ENCODE data around the gene PEX14.
"Not testable (repeated sequence)": the region's sequence is repeated elsewhere in the genome, so short reads cannot be mapped to it uniquely, and the experiment has no call there.

PEX14 gene
- long read RNA-seq, transcript PEX14-201 (9 exons, 1,985 nt): major isoform, 36 of 53 reads
- long read RNA-seq, partial matches to known transcripts: 7 of 53 reads
- long read RNA-seq, other reads (novel, unspliced or antisense): 10 of 53 reads

- H3K27ac ChIP-seq (replicated peaks): peak within 1 kb of the TSS; percentile 72
- H3K27me3 ChIP-seq (ENCODE audit: insufficient read depth, poor library complexity, severe bottlenecking): no peaks in the 10 kb centered on the region
- peak within 1 kb of the TSS; percentile 99 for H3K4me3 ChIP-seq (replicated peaks; ENCODE audit: insufficient read depth, low read length)
- DNase-seq (ENCODE audit: low read depth in 1 of 2, low spot score in 1 of 2): peak; percentile 76 to 95
- TF ChIP-seq SPI1 (IDR thresholded peaks at IDR 0.05; ENCODE audit: borderline replicate concordance, low read depth): no peak
- TF ChIP-seq GABPA (IDR thresholded peaks at IDR 0.05; ENCODE audit: low read depth): no peak
- TF ChIP-seq, protein P1, sequence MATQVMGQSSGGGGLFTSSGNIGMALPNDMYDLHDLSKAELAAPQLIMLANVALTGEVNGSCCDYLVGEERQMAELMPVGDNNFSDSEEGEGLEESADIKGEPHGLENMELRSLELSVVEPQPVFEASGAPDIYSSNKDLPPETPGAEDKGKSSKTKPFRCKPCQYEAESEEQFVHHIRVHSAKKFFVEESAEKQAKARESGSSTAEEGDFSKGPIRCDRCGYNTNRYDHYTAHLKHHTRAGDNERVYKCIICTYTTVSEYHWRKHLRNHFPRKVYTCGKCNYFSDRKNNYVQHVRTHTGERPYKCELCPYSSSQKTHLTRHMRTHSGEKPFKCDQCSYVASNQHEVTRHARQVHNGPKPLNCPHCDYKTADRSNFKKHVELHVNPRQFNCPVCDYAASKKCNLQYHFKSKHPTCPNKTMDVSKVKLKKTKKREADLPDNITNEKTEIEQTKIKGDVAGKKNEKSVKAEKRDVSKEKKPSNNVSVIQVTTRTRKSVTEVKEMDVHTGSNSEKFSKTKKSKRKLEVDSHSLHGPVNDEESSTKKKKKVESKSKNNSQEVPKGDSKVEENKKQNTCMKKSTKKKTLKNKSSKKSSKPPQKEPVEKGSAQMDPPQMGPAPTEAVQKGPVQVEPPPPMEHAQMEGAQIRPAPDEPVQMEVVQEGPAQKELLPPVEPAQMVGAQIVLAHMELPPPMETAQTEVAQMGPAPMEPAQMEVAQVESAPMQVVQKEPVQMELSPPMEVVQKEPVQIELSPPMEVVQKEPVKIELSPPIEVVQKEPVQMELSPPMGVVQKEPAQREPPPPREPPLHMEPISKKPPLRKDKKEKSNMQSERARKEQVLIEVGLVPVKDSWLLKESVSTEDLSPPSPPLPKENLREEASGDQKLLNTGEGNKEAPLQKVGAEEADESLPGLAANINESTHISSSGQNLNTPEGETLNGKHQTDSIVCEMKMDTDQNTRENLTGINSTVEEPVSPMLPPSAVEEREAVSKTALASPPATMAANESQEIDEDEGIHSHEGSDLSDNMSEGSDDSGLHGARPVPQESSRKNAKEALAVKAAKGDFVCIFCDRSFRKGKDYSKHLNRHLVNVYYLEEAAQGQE (IDR thresholded peaks at IDR 0.05; ENCODE audit: insufficient replicate concordance, low read depth): peak; percentile 53
- TF ChIP-seq, protein P2, sequence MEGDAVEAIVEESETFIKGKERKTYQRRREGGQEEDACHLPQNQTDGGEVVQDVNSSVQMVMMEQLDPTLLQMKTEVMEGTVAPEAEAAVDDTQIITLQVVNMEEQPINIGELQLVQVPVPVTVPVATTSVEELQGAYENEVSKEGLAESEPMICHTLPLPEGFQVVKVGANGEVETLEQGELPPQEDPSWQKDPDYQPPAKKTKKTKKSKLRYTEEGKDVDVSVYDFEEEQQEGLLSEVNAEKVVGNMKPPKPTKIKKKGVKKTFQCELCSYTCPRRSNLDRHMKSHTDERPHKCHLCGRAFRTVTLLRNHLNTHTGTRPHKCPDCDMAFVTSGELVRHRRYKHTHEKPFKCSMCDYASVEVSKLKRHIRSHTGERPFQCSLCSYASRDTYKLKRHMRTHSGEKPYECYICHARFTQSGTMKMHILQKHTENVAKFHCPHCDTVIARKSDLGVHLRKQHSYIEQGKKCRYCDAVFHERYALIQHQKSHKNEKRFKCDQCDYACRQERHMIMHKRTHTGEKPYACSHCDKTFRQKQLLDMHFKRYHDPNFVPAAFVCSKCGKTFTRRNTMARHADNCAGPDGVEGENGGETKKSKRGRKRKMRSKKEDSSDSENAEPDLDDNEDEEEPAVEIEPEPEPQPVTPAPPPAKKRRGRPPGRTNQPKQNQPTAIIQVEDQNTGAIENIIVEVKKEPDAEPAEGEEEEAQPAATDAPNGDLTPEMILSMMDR (IDR thresholded peaks at IDR 0.05; ENCODE audit: insufficient read depth, low read length): no peak
- peak; percentile 84 for TF ChIP-seq POLR2AphosphoS5 (IDR thresholded peaks at IDR 0.05; ENCODE audit: low read depth)
Observed at GRCh38 chr1:10474613-10475507, at the start of gene PEX14. PEX14 (plus strand) TSS chr1:10474950; CDS start chr1:10474967, 17 bp downstream.

DNA sequence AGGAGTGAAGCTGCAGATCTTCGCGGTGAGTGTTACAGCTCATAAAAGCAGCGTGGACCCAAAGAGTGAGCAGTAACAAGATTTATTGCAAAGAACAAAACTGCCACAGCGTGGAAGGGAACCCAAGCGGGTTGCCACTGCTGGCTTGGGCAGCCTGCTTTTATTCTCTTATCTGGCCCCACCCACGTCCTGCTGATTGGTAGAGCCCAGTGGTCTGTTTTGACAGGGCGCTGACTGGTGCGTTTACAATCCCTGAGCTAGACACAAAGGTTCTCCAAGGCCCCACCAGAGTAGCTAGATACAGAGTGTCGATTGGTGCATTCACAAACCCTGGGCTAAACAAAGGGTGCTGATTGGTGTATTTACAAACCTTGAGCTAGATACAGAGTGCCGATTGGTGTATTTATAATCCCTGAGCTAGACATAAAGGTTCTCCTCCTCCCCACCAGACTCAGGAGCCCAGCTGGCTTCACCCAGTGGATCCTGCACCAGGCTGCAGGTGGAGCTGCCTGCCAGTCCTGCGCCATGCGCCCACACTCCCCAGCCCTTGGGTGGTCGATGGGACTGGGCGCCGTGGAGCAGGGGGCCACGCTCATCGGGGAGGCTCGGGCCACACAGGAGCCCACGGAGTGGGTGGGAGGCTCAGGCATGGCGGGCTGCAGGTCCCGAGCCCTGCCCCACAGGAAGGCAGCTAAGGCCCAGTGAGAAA is 48.8 kb upstream of the PEX14 start:
- H3K27me3 ChIP-seq (ENCODE audit: insufficient read depth, poor library complexity, severe bottlenecking); DNase-seq (ENCODE audit: low read depth in 1 of 2, low spot score in 1 of 2); H3K27ac ChIP-seq (replicated peaks); H3K4me3 ChIP-seq (replicated peaks; ENCODE audit: insufficient read depth, low read length): not testable (repeated sequence)

GRCh38 chr1:10426535-10426848 is 48.3 kb upstream of the PEX14 start:
- H3K4me3 ChIP-seq (replicated peaks; ENCODE audit: insufficient read depth, low read length); H3K27me3 ChIP-seq (ENCODE audit: insufficient read depth, poor library complexity, severe bottlenecking); DNase-seq (ENCODE audit: low read depth in 1 of 2, low spot score in 1 of 2): not testable (repeated sequence)
- peak overlapping the region; percentile 80 for H3K27ac ChIP-seq (replicated peaks)

DNA sequence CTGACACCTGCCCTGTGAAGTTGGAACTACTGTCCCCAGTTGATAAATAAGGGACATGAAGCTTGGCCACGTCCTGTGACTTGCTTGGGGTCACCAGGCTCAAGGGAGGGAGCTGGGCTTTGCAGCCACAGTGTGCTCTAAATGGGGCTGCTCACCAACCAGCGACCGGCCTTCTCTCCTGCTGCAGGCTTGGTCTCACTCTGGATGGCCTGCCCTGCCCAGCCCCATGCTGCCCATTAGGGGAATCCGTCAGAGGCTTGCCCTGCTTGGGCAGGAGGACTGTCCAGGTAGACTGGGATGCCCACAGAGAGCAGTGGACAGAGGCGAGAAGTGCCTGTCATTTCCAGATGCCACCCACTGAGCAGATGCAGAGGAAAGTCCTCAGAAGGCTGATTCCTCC is 45.8 kb upstream of the PEX14 start:
- TF ChIP-seq, protein P2 (IDR thresholded peaks at IDR 0.05; ENCODE audit: insufficient read depth, low read length): no peak
- TF ChIP-seq, protein P1 (IDR thresholded peaks at IDR 0.05; ENCODE audit: insufficient replicate concordance, low read depth): no peak
- TF ChIP-seq GABPA (IDR thresholded peaks at IDR 0.05; ENCODE audit: low read depth) (no peak), SPI1 (IDR thresholded peaks at IDR 0.05; ENCODE audit: borderline replicate concordance, low read depth) (no peak), POLR2AphosphoS5 (IDR thresholded peaks at IDR 0.05; ENCODE audit: low read depth) (no peak)

More for the DNA sequence above, 45.8 kb upstream of the PEX14 start:
- no peak for DNase-seq (ENCODE audit: low read depth in 1 of 2, low spot score in 1 of 2)
- no peaks in the 10 kb centered on the region for H3K27me3 ChIP-seq (ENCODE audit: insufficient read depth, poor library complexity, severe bottlenecking)
- no peak overlapping the region for H3K4me3 ChIP-seq (replicated peaks; ENCODE audit: insufficient read depth, low read length)
- no peak overlapping the region for H3K27ac ChIP-seq (replicated peaks)

Measured in HL-60 (cell line).